ENCODE results near the gene CALM3.

GRCh38 chr19:46620267-46620666 is 19.1 kb downstream of the CALM3 start:
- TF ChIP-seq CTCF (IDR thresholded peaks at IDR 0.05; ENCODE audit: poor library complexity) (no peak), EZH2 (IDR thresholded peaks at IDR 0.05; ENCODE audit: borderline replicate concordance) (no peak), EZH2phosphoT487 (IDR thresholded peaks at IDR 0.05; ENCODE audit: low read depth, severe bottlenecking, unreplicated experiment) (no peak)
